H9 (cell line): ENCODE data around the gene RPS27A. TPM values are rescaled to one million over a fixed set of nuclear protein-coding genes. Genes with fewer than 3 reads are reported as not detected.
A peak's percentile ranks its signal among the peaks of the same experiment; 100 is the strongest.

Experiments used
- DNase-seq: peaks from one replicate; pipeline ENCODE4 v3.0.0-alpha.2; 2017
- H2AFZ ChIP-seq: one replicate; pipeline ENCODE4 v1.6.1; 2013; ENCODE audit warnings: mild to moderate bottlenecking, low read length, control low read depth, moderate library complexity
- H2AK5ac ChIP-seq: 2 replicates; pipeline ENCODE4 v1.6.1; 2013; ENCODE audit warnings: low read length, control low read depth, mixed read lengths; ENCODE audit not compliant: insufficient read length
- H2BK120ac ChIP-seq: one replicate; pipeline ENCODE4 v1.6.1; 2013; ENCODE audit warnings: low read depth, mild to moderate bottlenecking, low read length, control low read depth, inconsistent platforms; ENCODE audit not compliant: poor library complexity, severe bottlenecking
- H2BK12ac ChIP-seq: 2 replicates; pipeline ENCODE4 v1.6.1; 2013; ENCODE audit warnings: low read length, control low read depth, mixed read lengths, low read depth; ENCODE audit not compliant: insufficient read length
- H2BK15ac ChIP-seq: 2 replicates; pipeline ENCODE4 v1.6.1; 2013; ENCODE audit warnings: low read depth, low read length, control low read depth
- H2BK20ac ChIP-seq: one replicate; pipeline ENCODE4 v1.6.1; 2013; ENCODE audit warnings: low read depth, mild to moderate bottlenecking, low read length, control low read depth, inconsistent platforms; ENCODE audit not compliant: poor library complexity, severe bottlenecking
- H2BK5ac ChIP-seq: 2 replicates; pipeline ENCODE4 v1.6.1; 2013; ENCODE audit warnings: low read length, control low read depth, mixed read lengths; ENCODE audit not compliant: insufficient read length
- H3K14ac ChIP-seq: 2 replicates; pipeline ENCODE4 v1.6.1; 2013; ENCODE audit warnings: low read length, control low read depth; ENCODE audit not compliant: insufficient read depth
- H3K18ac ChIP-seq: 2 replicates; pipeline ENCODE4 v1.6.1; 2013; ENCODE audit warnings: low read depth, mild to moderate bottlenecking, mixed read lengths, low read length, control low read depth; ENCODE audit not compliant: insufficient read length
- H3K23ac ChIP-seq: 2 replicates; pipeline ENCODE4 v1.6.1; 2013; ENCODE audit warnings: low read length, control low read depth, mixed read lengths, low read depth; ENCODE audit not compliant: insufficient read length
- H3K23me2 ChIP-seq: 2 replicates; pipeline ENCODE4 v1.6.1; 2013; ENCODE audit warnings: low read depth, mild to moderate bottlenecking, mixed read lengths, low read length, control low read depth; ENCODE audit not compliant: insufficient read length, poor library complexity, severe bottlenecking
- H3K27ac ChIP-seq: 2 replicates; pipeline ENCODE4 v1.5.1; 2013; ENCODE audit warnings: low read length, control low read depth, mixed read lengths, low read depth; ENCODE audit not compliant: insufficient read length
- H3K27me3 ChIP-seq: 2 replicates; pipeline ENCODE4 v1.6.1; 2013; ENCODE audit warnings: low read length, control low read depth, inconsistent platforms; ENCODE audit not compliant: insufficient read depth
- H3K4ac ChIP-seq: 2 replicates; pipeline ENCODE4 v1.6.1; 2013; ENCODE audit warnings: low read depth, mild to moderate bottlenecking, control low read depth, inconsistent platforms, low read length, moderate library complexity
- H3K4me1 ChIP-seq: 2 replicates; pipeline ENCODE4 v1.6.1; 2013; ENCODE audit warnings: low read length, control low read depth, inconsistent platforms; ENCODE audit not compliant: insufficient read depth
- H3K4me2 ChIP-seq: 2 replicates; pipeline ENCODE4 v1.6.1; 2013; ENCODE audit warnings: low read length, control low read depth, mixed read lengths; ENCODE audit not compliant: insufficient read length, insufficient read depth
- H3K56ac ChIP-seq: 2 replicates; pipeline ENCODE4 v1.6.1; 2013; ENCODE audit warnings: low read depth, mild to moderate bottlenecking, mixed read lengths, low read length, control low read depth; ENCODE audit not compliant: insufficient read length
- H3K79me1 ChIP-seq: 2 replicates; pipeline ENCODE4 v1.6.1; 2013; ENCODE audit warnings: low read depth, mild to moderate bottlenecking, moderate library complexity, low read length, control low read depth, inconsistent platforms; ENCODE audit not compliant: insufficient read depth, poor library complexity, severe bottlenecking
- H3K79me2 ChIP-seq: 2 replicates; pipeline ENCODE4 v1.6.1; 2013; ENCODE audit warnings: low read length, control low read depth, inconsistent platforms; ENCODE audit not compliant: insufficient read depth
- H3K9ac ChIP-seq: 2 replicates; pipeline ENCODE4 v1.6.1; 2013; ENCODE audit warnings: low read length, control low read depth, mixed read lengths; ENCODE audit not compliant: insufficient read length; ENCODE audit errors: extremely low read depth
- H3K9me3 ChIP-seq: one replicate; pipeline ENCODE4 v1.6.1; 2013; ENCODE audit warnings: low read depth, low read length, inconsistent platforms; ENCODE audit not compliant: control insufficient read depth
- H3T11ph ChIP-seq: one replicate; pipeline ENCODE4 v1.6.1; 2013; ENCODE audit warnings: mild to moderate bottlenecking, low read length, control low read depth, inconsistent platforms
- H4K20me1 ChIP-seq: one replicate; pipeline ENCODE4 v1.6.1; 2013; ENCODE audit not compliant: control insufficient read depth, insufficient read length, insufficient read depth
- H4K5ac ChIP-seq: 2 replicates; pipeline ENCODE4 v1.6.1; 2013; ENCODE audit warnings: low read depth, mild to moderate bottlenecking, mixed read lengths, low read length, control low read depth; ENCODE audit not compliant: insufficient read length
- H4K8ac ChIP-seq: replicated peaks from 2 replicates; pipeline ENCODE4 v1.6.1; 2013; ENCODE audit warnings: low read length, control low read depth, mixed read lengths, low read depth; ENCODE audit not compliant: insufficient read length
- H4K91ac ChIP-seq: 2 replicates; pipeline ENCODE4 v1.6.1; 2013; ENCODE audit warnings: low read depth, mild to moderate bottlenecking, moderate library complexity, mixed read lengths, low read length, control low read depth; ENCODE audit not compliant: insufficient read length
- H3K27ac Mint-ChIP-seq, 3 experiments: 2 replicates in 2 of 3; 3 replicates in 1 of 3; pipeline ENCODE4 v1.8.0; 2020 to 2021; ENCODE audit warnings: mixed read lengths in 3 of 3, mild to moderate bottlenecking in 1 of 3, moderate library complexity in 1 of 3
- H3K27me3 Mint-ChIP-seq: 2 replicates; pipeline ENCODE4 v1.8.0; 2021; ENCODE audit warnings: low read depth, mild to moderate bottlenecking, moderate library complexity, mixed read lengths
- H3K36me3 Mint-ChIP-seq, 3 experiments: 2 replicates in 2 of 3; 3 replicates in 1 of 3; pipeline ENCODE4 v1.8.0; 2020 to 2021; ENCODE audit warnings: low read depth in 3 of 3, mixed read lengths in 3 of 3; ENCODE audit not compliant: insufficient read depth in 1 of 3
- H3K4me1 Mint-ChIP-seq, 2 experiments: 2 replicates each; pipeline ENCODE4 v1.8.0; 2020; ENCODE audit warnings: mixed read lengths in 2 of 2
- H3K4me3 Mint-ChIP-seq, 2 experiments: 2 replicates in 1 of 2; 3 replicates in 1 of 2; pipeline ENCODE4 v1.8.0; 2020 to 2021; ENCODE audit warnings: mild to moderate bottlenecking in 2 of 2, mixed read lengths in 2 of 2, moderate library complexity in 1 of 2
- H3K9me3 Mint-ChIP-seq, 2 experiments: 2 replicates in 1 of 2; 3 replicates in 1 of 2; pipeline ENCODE4 v1.8.0; 2020; ENCODE audit warnings: mild to moderate bottlenecking in 2 of 2, mixed read lengths in 2 of 2, moderate library complexity in 1 of 2
- CTCF ChIP-seq: fragments of 200-600 bp; sonication (generic); conservative IDR thresholded peaks from 3 replicates; pipeline ENCODE4 v1.8.0; 2021; ENCODE audit warnings: antibody characterized with exemption, mild to moderate bottlenecking
- WGBS: extraction: QIAGEN DNeasy Blood & Tissue Kit; methylation state at CpG from one replicate; pipeline ENCODE4 v1.1.7; 2013; ENCODE audit warnings: missing lambda C conversion rate, low lambda C conversion rate, mixed read lengths; ENCODE audit not compliant: insufficient read length; ENCODE audit errors: extremely low coverage; 5-methylcytosine and 5-hydroxymethylcytosine counted together
- total RNA-seq: library from RNA; stranded (reverse); gene quantifications from 2 replicates; pipeline ENCODE4 v1.2.1, GENCODE V29; 2021

The RPS27A gene
- total RNA-seq, 1 experiment from 2014 or later, result 1,415 TPM

- Mint-ChIP-seq H3K4me3 (peak overlapping the region; percentile 79 to 83), H3K9me3 (no peaks in the 10 kb centered on the region), H3K27ac (peak overlapping the region in 2 of 3 experiments; percentile 64 to 83; a peak in 2 of 7 replicates), H3K4me1 (peaks cover 8 to 11% of the 10 kb centered on the region in 2 experiments), H3K36me3 (peaks cover under 1 to 7% (median 1%) of the 10 kb centered on the region in 3 experiments; a peak in 5 of 7 replicates), H3K27me3 (no peaks in the 10 kb centered on the region)
- H3K14ac ChIP-seq, result no peak overlapping the region; the same call in 1 of the 2 replicates
- no CpG with 5 or more reads among the region's 25 CpGs for WGBS
- DNase-seq, result peak; percentile 36
- no peak overlapping the region for H4K8ac ChIP-seq
- H3K23ac ChIP-seq, result no peak overlapping the region
- H3K56ac ChIP-seq, result no peak overlapping the region
- H3K4ac ChIP-seq, result no peak overlapping the region
- no peak overlapping the region for H3K9ac ChIP-seq
- no peak overlapping the region for H3K18ac ChIP-seq
- H3K9me3 ChIP-seq, result no peaks in the 10 kb centered on the region
- no peaks in the 10 kb centered on the region for H3K79me1 ChIP-seq
- H4K91ac ChIP-seq, result no peak overlapping the region
- no peak overlapping the region for H2BK12ac ChIP-seq
- no peaks in the 10 kb centered on the region for H3K27me3 ChIP-seq
- H3K4me1 ChIP-seq, result no peaks in the 10 kb centered on the region
- TF ChIP-seq CTCF, result no peak
- H3T11ph ChIP-seq, result no peak overlapping the region
- H2BK5ac ChIP-seq, result no peak overlapping the region
- H3K4me2 ChIP-seq, result no peak overlapping the region
- H3K23me2 ChIP-seq, result no peaks in the 10 kb centered on the region
- H3K27ac ChIP-seq, result no peak overlapping the region
- no peak overlapping the region for H2BK15ac ChIP-seq
- no peaks in the 10 kb centered on the region for H3K79me2 ChIP-seq
- no peak overlapping the region for H2AFZ ChIP-seq
- no peaks in the 10 kb centered on the region for H4K20me1 ChIP-seq
- no peak overlapping the region for H2AK5ac ChIP-seq
- H4K5ac ChIP-seq, result no peak overlapping the region
- no peak overlapping the region for H2BK20ac ChIP-seq
- H2BK120ac ChIP-seq, result no peak overlapping the region
Observed at GRCh38 chr2:55223958-55224760, 8.3 kb upstream of the RPS27A start.
